Islet precursor cell (in vitro differentiated cells): ENCODE data around the gene DIP2B.
A peak's percentile ranks its signal among the peaks of the same experiment; 100 is the strongest.
"Not testable (repeated sequence)": the region's sequence is repeated elsewhere in the genome, so short reads cannot be mapped to it uniquely, and the experiment has no call there.

Experiments used
- DNase-seq: peaks from one replicate; pipeline ENCODE4 v3.0.0-alpha.2; 2018

The DIP2B gene

DNA sequence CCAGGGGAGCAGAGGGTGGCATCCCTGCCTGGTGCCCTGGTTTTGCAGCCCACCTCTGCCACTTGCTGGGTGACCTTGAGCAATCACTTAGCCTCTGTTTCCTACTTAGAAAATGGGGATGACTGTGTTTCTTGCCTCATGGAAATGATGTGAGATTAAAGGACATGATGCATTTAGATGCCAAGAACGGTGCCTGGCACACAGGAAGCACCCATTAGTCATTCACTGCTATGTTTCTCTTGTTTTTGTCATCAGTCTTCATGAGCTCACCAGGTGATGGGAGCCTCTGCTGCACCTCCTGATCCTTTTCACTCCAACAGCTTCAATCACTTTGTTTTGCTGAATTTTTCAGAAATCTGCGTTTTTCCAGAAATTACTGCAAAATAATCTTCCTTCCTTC is 235.5 kb downstream of the DIP2B start:
- DNase-seq, result no peak

DNA sequence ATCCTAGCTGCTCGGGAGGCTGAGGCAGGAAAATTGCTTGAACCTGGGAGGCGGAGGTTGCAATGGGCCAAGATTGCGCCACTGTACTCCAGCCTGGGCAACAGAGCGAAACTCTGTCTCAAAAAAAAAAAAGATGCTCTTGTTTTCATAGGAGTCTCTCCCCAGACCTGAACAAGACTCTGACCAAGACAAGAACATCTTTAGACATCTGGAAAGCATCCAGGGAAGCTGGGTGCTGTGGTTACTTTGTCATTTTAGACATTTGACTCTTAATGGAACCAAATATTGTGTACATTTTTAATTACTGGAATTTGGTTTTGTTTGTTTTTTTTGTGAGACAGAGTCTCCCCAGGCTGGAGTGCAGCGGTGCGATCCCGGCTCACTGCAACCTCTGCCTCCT is 238.0 kb downstream of the DIP2B start:
- DNase-seq, result no peak

DNA sequence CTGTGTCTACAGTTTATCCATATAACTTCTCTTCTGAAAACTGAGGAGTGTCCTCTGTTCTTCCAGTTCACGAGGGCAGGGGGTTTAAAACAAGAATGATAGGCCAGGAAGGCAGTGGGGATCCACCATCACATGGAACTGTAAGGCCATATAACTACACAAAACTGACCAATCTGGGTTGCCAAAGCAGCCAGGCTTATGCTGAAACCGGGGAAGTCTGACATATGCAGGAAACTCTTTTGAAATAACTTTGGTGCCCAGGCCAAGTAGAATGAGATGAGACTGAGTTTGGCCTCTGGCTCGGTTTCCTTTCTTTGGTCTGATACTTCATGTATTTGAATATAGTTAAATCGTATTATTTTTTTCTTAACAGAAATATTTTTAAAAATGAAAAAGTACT is 241.1 kb downstream of the DIP2B start:
- peak; percentile 46 for DNase-seq

DNA sequence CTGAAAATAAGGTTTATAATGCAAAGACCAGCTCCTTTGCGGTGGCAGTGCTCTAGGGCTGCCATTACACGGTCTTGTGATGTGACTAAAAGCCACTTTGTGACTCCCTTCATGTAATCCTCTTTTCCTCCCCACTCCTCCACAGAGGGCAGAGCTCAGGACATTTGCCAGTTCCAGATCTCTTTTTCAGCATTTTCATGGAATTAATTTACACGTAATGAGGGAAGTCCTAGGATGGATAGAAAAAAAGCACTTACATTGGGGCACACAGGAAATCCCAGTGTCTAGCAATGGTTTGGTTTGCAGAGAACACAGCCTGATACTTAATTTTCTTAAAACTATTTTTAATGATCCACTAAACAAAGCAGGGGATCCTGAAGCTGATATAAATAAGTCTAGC is 241.6 kb downstream of the DIP2B start:
- DNase-seq, result peak; percentile 37

DNA sequence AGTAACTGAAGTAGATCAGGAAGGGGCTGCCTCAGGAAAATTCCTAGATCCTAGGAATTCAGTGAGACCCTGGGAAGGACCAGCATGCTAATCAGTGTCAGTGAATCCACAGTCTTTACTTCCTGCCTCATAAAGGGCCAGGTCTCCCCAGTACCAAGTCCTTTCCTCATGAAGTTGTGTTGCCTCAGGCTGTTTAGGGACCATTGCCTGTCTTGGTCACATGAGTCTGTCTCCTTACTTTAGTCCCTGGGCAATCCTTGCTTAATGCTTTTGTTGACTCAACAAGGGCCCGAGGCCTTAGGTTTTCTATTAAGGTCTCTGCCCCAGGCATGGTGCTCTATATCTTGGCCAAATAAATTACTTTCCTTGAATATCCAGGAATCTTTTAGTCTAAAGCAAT is 243.0 kb downstream of the DIP2B start:
- peak; percentile 89 for DNase-seq

DNA sequence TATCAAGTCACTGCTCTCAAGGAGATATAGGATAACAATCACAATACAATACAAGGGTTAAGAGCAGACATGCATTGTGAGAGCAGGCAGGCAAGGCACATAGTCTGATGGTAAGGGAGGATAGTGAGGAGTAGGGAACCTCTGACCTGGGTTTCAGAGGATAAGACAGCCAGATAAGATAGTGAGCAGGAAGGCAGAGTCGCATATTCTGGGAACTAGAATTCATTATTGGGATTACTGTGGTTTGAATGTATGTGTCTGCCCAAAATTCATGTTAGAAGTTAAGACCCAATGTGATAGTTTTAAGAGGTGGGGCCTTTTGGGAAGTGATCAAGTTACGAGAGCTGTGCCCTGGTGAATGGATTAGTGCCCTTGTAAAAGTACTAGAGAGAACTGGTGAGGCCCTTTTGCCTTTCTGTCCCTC is 244.7 kb downstream of the DIP2B start:
- peak; percentile 61 for DNase-seq

DNA sequence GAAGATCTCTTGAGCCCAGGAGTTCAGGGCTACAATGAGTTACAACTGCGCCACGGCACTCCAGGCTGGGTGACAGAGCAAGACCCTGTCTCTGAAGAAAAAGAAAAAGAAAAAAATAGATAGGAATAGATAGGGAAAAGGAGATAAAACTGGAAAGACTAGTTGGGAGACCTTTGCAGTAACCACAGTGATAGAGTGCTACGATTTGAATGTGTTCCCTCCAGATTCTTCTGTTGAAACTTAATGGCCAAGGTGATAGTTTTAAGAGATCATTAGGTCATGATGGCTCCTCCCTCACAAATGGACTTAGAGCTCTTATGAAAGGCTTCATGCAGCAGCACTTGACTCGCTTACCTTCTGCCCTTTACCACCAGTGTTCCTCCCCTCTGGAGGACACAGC is 245.6 kb downstream of the DIP2B start:
- DNase-seq, result peak; percentile 48

DNA sequence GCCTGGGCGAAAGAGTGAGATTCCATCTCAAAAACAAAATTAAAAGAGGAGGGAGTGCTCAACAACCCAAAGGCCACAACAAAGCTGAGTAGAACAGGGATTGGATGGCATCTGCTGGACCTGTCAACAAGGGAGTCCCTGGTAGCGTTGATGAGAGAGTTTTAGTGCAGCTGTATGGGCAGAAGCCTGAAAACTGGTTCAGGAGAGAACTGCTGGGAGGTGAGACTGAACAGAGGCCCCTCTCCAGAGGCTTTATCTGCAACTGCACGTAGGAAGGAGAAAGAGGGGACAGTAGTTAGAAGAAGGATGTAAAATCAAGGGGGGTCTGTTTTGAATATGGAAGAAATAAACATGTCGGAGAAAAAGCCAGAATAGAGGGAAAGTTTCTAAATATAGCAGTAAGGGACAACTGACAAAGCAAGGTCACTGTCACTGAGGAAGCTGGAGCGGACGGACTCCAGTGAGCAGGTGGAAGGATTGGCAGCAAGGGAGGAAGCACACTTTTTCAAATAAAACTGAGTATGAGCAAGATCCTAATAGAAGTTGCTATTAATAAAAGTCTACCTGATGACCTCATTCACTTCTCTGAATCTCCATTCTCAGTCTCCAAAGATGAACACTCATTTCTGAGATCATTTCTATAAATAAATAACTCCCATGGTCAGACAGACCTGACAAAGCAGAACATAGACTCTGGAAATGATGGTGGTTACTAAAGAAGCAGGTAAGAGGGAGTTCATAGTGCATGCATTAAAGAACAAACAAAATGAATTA is 247.3 kb downstream of the DIP2B start:
- peak; percentile 21 for DNase-seq

DNA sequence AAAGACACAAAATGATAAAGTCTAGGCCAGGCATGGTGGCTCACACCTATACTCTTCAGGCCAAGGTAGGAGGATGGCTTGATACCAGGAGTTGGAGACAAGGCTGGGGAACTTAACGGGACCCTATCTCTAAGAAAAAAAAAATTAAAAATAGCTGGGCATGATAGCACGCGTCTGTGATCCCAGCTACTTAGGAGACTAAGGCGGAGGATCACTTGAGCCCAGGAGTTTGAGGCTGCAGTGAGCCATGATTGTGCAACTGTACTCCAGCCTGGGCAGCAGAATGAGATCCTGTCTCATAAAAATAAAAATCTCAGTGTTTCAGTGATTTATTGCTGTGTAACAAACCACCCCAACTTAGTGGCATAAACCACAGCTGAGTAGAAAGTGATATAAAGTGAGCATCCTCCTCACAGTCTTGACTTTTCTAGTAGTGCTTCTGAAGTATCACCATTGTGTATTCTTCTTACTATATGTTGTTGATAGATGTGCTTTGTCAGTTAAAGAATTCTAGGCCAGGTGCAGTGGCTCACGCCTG is 248.5 kb downstream of the DIP2B start:
- DNase-seq, result peak; percentile 28

DNA sequence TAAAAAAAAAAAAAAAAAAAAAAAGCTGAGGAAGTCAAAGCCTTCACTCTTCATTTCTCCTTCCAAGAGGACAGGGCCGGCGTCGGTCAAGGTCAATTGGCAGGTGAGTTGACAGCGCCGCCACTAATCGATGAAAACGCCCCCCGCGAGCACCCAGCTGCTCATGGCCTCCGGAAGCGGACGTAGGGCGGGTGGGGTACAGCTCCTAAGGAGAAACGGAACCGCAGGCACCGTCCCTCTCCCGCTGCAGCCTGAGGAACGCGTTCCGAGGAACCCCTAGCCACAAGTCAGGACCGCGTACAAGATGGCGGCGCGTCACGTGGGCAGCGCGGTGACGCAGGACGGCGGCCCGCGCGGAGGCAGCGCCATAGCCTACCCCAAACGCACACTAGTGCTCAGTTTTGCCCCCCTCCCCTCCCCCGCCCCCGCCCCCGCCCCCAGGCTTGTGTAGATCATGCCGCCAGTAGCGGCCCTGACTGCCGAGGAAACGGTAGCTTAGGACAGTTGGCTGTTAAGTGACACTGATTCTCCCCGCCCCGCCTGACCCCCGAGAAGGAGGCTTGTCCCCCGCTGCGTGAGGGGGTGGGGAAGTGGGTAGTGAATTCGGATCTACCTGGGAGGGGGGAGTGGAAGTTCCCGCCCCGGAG is 259.0 kb downstream of the DIP2B start, which contains the start of gene ATF1:
Gene ATF1 (plus strand): TSS at position 463 of the 647 bp plus-strand sequence. CDS start 16,045 bp downstream, outside the sequence.
- DNase-seq, result peak; percentile 99

DNA sequence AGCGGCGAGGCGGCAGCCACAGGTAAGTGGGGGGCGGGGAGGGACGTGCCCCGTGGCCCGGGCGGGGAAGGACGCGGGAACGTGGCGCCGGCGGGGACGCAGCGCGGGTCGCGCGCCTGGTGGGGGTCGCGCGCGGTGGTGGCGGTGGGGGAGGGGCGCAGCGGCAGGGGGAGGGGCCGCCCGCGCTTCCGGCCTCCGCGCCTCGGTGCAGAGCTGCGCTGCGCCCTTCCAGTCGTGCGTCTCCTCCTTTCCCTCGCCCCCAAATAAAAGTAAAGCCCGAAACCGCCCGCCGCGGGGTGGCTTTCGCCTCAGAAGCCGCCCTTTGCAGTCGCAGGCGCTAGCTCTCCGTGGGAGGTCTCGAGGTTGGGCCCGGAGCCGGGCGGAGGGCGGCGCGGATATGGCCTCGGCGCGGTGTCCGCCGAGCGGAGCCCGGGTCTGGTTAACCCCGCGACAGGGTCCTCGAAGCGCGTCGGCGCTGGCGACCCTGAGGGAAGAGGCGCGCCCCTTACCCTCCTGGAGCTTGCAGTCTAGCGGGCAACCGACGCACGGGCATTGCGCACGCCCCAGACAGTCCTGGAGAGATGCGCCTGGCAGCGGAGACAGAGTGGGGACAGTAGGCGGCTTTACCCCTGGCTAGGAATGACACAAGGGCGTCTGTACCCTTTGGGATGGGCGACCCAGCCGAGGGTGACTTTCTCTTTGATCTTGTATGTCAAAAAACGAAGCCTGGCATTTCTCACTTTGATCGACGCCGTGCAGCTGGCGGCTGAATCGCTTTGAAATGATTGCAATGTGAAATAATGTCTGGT is 259.7 kb downstream of the DIP2B start:
- DNase-seq, result peak; percentile 82

DNA sequence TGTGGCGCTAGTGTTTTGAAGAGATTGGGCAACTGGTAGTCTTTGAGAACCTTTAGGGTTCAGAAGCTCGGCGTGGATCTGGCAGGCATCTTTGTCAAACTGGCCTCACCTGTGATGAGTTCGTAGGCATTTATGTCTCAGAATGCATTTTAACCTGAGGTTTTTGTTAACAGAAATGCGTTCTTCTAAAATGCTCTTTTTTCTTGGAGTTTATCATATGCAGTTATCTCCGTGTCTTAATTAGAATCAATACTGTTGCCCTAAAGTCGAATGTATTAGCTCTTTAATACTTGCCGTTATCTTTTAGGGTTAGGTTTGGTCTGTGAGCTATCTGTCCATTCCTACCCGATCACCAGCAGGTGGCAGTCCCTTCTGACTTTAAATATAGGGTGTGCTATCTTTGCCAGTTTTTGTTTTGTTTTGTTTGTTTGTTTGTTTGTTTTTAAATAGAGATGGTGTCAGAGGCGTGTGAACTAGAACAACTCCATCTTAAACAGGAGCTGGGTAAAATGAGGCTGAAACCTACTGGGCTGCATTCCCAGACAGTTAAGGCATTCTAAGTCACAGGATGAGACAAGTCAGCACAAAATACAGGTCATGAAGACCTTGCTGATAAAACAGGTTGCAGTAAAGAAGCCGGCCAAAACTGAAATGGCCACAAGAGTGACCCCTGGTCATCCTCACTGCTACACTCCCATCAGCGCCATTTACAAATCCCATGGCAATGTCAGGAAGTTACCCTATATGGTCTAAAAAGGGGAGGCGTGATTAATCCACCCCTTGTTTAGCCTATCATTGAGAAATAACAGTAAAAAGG is 260.5 kb downstream of the DIP2B start:
- DNase-seq, result peak; percentile 77

DNA sequence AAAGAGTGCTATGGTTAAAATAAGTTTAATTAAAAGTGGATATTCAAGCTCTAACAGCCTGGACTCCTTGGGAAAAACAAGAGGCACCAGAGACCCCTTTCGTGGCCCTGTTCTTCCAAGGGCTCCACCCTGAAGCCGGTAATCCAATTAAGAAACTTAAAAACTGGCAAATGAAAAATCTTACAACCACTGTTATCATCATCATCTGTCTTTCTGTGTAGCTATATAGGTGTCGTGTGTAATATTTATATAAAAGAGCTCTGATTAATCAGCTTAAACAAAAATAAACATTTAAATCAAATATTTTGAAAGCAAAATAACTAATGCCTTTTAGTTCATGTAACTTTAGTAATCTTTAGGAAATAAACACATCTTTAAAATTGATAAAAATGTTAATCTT is 263.6 kb downstream of the DIP2B start:
- DNase-seq, result no peak

DNA sequence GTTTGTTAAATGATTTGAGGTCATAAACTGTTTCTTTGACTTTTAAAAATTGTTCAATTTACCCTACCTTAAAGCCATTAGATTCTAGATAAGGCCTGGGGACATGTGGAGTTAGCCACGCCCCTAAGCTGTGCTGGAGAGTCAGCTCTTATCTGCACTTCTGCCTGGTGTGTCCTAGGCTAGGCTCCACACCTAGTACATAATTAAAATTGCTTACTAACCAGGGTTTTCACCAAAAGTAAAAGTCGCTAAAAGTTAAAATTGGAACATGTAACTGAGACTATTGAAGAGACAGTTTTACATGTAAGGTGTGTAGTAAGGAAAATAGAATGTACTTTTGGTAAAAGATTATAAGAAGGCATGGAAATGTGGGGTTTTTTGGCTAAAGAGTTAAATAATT is 264.0 kb downstream of the DIP2B start:
- DNase-seq, result not testable (repeated sequence)

DNA sequence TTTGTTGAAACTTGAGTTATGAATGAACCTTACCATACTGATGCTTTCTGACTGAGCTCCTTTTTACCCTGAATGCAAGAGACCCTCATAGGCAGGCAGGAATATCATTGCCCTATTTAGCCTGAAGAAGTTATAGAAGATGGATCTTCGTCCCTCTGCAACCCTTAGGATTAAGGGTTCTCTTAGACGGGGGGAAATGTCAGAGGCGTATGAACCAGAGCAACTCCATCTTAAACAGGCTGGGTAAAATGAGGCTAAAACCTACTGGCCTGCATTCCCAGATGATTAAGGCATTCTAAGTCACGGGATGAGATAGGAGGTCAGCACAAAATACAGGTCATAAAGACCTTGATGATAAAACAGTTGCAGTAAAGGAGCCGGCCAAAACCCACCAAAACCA is 266.6 kb downstream of the DIP2B start:
- DNase-seq, result no peak

DNA sequence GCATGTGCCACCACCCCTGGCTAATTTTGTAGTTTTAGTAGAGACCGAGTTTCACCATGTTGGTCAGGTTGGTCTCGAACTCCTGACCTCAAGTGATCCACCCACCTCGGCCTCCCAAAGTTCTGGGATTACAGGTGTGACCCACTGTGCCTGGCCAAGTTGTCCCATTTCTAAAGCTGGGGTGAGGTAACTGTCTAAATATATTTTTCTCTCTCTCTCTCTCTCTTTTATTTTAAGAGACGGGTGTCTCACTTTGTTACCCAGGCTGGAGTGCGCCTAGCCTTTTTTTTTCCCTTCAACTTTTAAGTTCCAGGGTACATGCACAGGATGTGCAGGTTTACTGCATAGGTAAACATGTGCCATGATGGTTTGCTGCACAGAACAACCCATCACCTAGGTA is 267.7 kb downstream of the DIP2B start:
- DNase-seq, result no peak

DNA sequence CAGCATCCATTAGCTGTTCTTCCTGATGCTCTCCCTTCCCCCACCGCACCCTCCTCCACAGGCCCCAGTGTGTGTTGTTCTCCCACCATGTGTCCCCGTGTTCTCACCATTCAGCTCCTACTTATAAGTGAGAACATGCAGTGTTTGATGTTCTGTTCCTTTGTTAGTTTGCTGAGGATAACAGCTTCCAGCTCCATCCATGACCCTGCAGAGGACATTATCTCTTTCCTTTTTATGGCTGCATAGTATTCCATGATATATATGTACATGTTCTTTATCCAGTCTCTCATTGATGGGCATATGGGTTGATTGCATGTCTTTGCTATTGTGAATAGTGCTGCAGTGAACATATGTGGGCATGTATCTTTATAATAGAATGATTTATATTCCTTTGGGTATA is 268.1 kb downstream of the DIP2B start:
- no peak for DNase-seq

DNA sequence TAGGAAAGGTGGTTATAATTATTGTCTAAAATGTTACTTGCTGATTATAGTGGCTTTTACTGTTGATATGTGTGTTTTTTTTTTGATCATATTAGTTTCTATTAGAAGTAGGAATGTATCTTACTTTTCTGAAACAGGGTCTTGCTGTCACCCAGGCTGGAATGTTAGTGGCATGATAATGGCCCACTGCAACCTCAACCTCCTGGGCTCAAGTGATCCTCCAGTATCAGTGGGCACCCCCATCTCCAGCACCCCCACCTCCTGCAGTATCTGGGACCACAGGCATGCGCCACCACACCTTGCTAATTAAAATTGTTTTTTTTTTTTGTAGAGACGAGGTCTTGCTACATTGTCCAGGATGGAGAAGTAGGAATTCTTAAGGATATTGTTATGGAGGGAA is 270.5 kb downstream of the DIP2B start:
- DNase-seq, result no peak

DNA sequence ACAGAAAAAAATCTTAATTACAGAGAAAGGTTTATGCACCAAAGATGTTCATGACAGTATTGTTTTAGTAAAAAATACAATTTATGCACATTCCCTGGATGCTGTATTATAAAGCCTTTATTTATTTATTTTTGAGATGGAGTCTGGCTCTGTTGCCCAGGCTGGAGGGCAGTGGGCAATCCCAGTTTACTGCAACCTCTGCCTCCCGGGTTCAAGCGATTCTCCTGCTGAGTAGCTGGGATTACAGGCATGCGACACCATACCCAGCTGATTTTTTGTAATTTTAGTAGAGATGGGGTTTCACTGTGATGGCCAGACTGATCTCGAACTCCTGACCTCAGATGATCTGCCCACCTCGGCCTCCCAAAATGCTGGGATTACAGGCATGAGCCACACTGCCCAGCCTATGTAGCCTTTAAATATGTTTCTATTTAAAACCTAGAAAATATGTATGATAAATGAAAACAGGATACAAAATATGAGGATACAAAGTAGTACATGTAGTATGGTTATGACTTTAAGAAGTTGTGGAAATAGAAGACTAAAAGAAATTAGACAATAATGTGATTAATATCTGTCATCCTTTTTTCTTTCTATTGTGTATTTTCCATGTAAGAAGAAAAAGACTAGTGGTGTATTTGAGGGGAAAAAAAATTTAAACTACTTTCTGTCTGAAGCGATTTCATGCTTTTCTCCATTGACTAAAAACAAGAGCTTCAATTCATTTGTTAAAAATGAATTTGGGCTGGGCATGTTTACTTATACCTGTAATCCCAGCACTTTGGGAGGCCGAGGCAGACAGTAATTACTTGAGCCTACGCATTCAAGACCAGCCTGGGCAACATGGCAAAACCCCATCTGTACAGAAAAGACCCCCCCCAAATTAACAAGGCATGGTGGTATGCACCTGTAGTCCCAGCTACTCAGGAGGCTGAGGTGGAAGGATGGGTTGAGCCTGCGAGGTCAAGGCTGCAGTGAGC is 272.3 kb downstream of the DIP2B start:
- DNase-seq, result no peak

DNA sequence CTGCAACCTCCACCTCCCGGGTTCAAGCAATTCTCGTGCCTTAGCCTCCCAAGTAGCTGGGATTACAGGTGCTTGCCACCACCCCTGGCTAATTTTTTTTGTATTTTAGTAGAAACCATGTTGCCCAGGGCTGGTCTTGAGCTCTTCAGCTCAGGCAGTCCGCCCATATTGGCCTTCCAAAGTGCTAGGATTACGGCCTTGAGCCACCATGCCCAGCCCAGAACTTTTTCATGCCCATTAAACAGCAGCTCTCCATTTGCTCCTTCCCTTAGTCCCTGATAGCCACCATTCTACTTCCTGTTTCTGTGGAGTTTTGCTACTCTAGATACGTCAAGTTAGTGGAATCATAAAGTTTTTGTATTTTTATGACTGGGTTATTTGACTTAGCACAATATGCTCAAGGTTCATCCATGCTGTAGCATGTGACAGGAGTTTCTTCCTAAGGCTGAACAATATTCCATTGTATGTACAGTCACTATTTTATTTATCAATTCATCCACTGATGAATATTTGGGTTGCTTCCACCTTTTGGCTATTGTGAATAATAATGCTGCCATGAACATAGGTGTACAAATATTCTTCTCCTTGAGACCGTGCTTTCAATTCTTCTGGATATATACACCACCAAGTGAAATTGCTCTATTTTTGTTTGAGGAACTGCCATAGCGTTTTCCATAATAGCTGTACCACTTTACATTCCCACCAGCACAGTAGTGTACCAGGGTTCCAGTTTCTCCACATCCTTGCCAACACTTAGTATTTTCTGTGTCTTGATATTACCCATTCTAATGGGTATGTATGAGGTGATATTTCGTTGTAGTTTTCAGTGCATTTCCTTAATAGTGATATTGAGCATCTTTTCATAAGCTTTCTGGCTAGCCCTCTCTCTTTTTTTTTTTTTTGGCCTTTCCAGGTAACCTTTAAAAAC is 274.1 kb downstream of the DIP2B start:
- no peak for DNase-seq
